Tibial nerve (tissue), 4 donors: ENCODE data around the gene FANCD2.

Experiments used
- CTCF ChIP-seq, 5 experiments: fragments of 200-600 bp in 3 of 5; fragments of 450-650 bp in 2 of 5; sonication (generic) in 3 of 5; IDR thresholded peaks; one replicate each; pipeline ENCODE4 v1.5.1; 2016 to 2019; ENCODE audit warnings: antibody characterized with exemption in 5 of 5, mild to moderate bottlenecking in 3 of 5, moderate library complexity in 2 of 5
- EP300 ChIP-seq, 2 donors: sonication (generic); formaldehyde crosslinking; IDR thresholded peaks; one replicate each; pipeline ENCODE4 v1.6.1; 2017; ENCODE audit warnings: antibody characterized with exemption in 2 of 2, mild to moderate bottlenecking in 1 of 2
- POLR2A ChIP-seq, 2 donors: fragments of 450-650 bp; IDR thresholded peaks; one replicate each; pipeline ENCODE4 v1.6.1; 2017; ENCODE audit warnings: antibody characterized with exemption in 2 of 2, mild to moderate bottlenecking in 2 of 2, moderate library complexity in 2 of 2

GRCh38 chr3:10011631-10012030 is 14.6 kb upstream of the FANCD2 start:
- TF ChIP-seq CTCF (IDR thresholded peaks at IDR 0.05) (no peak), EP300 (IDR thresholded peaks at IDR 0.05) (no peak), POLR2A (IDR thresholded peaks at IDR 0.05) (no peak)
